Lower leg skin (tissue), 4 donors: Measurements from ENCODE around the gene C14orf93. TPM values are rescaled to one million over a fixed set of nuclear protein-coding genes. Genes with fewer than 3 reads are reported as not detected.

Experiments
- DNase-seq, 2 donors: peaks; one replicate each; pipeline ENCODE4 v3.0.0-alpha.2; 2019; ENCODE audit warnings: low spot score in 2 of 2
- H3K4me3 ChIP-seq: fragments of 200-600 bp; sonication (generic); 2 replicates; pipeline ENCODE4 v1.5.1; 2017; ENCODE audit warnings: mild to moderate bottlenecking, low read depth; ENCODE audit not compliant: poor library complexity, severe bottlenecking
- CTCF ChIP-seq, 3 donors: fragments of 450-650 bp; IDR thresholded peaks; one replicate each; pipeline ENCODE4 v1.5.1; 2016; ENCODE audit warnings: antibody characterized with exemption in 3 of 3, mild to moderate bottlenecking in 3 of 3, moderate library complexity in 2 of 3
- POLR2A ChIP-seq, 2 donors: fragments of 450-650 bp; IDR thresholded peaks; one replicate each; pipeline ENCODE4 v1.6.1; 2016 to 2017; ENCODE audit warnings: antibody characterized with exemption in 2 of 2, mild to moderate bottlenecking in 1 of 2, moderate library complexity in 1 of 2
- WGBS, 2 donors: methylation state at CpG; one replicate each; pipeline ENCODE4 v1.1.5; 2018; 5-methylcytosine and 5-hydroxymethylcytosine counted together
- intact Hi-C: fragments of 100-400 bp; cut with DNase I; formaldehyde crosslinking; loops from one replicate; pipeline ENCODE4 v1.15.0; 2023; ENCODE audit warnings: low total_unique reads
- total RNA-seq, 4 donors: library from RNA; depleted of rRNA; stranded (reverse); fragments of >200 nt; gene quantifications; one replicate each; pipeline ENCODE4 v1.1.0, GENCODE V29; 2016

The C14orf93 gene
- total RNA-seq, 4 donors from 2014 or later, result 16.9 to 29.6 (median 23.2) TPM

GRCh38 chr14:23033251-23033727 is 23.3 kb upstream of the C14orf93 start:
- H3K4me3 ChIP-seq, result no peak overlapping the region
- 95 to 96% methylated on average over 10 of the region's 10 CpGs for WGBS, 2 donors
- no peak for DNase-seq
- TF ChIP-seq CTCF (IDR thresholded peaks at IDR 0.05), result no peak
- TF ChIP-seq POLR2A (IDR thresholded peaks at IDR 0.05), result no peak
- intact Hi-C loops, result no loop called here

GRCh38 chr14:23030936-23031335 is 21.0 kb upstream of the C14orf93 start:
- intact Hi-C loops, result no loop called here
- WGBS, 2 donors, result 99% methylated on average over 4 of the region's 4 CpGs
- no peak for DNase-seq
- TF ChIP-seq POLR2A (IDR thresholded peaks at IDR 0.05) (no peak), CTCF (IDR thresholded peaks at IDR 0.05) (no peak)
- H3K4me3 ChIP-seq, result no peak overlapping the region

- intact Hi-C loops, result no loop called here
- DNase-seq, result no peak
- H3K4me3 ChIP-seq, result no peak overlapping the region
- TF ChIP-seq POLR2A (IDR thresholded peaks at IDR 0.05) (no peak), CTCF (IDR thresholded peaks at IDR 0.05) (no peak)
- WGBS, 2 donors, result 68 to 71% methylated on average over 2 of the region's 2 CpGs
Observed at GRCh38 chr14:23028799-23029198, 18.9 kb upstream of the C14orf93 start.

GRCh38 chr14:23025151-23025814 is 15.3 kb upstream of the C14orf93 start:
- intact Hi-C loops, result no loop called here
- DNase-seq, result no peak
- TF ChIP-seq CTCF (IDR thresholded peaks at IDR 0.05) (no peak), POLR2A (IDR thresholded peaks at IDR 0.05) (no peak)
- 73 to 76% methylated on average over 4 of the region's 4 CpGs for WGBS, 2 donors
- H3K4me3 ChIP-seq, result no peak overlapping the region

GRCh38 chr14:23024612-23025075 is 14.7 kb upstream of the C14orf93 start:
- intact Hi-C loops, result no loop called here
- DNase-seq, result no peak
- WGBS, 2 donors, result 73 to 74% methylated on average over 7 of the region's 7 CpGs
- no peak overlapping the region for H3K4me3 ChIP-seq
- TF ChIP-seq POLR2A (IDR thresholded peaks at IDR 0.05), result no peak
- TF ChIP-seq CTCF (IDR thresholded peaks at IDR 0.05), result no peak

GRCh38 chr14:23023795-23024152 is 13.8 kb upstream of the C14orf93 start:
- 87 to 95% methylated on average over 2 of the region's 2 CpGs for WGBS, 2 donors

More at GRCh38 chr14:23023795-23024152, 13.8 kb upstream of the C14orf93 start:
- no peak for DNase-seq
- H3K4me3 ChIP-seq, result no peak overlapping the region
- no peak for TF ChIP-seq POLR2A (IDR thresholded peaks at IDR 0.05)
- no peak for TF ChIP-seq CTCF (IDR thresholded peaks at IDR 0.05)
- intact Hi-C loops, result no loop called here
